Kidney epithelial cell (primary cell): ENCODE results near the gene GZMH. TPM values are rescaled to one million over a fixed set of nuclear protein-coding genes. Genes with fewer than 3 reads are reported as not detected.

Experiments used
- DNase-seq: peaks from one replicate; pipeline ENCODE4 v3.0.0-alpha.2; 2010; ENCODE audit warnings: low read depth
- H3K27me3 ChIP-seq: 2 replicates; pipeline ENCODE4 v1.6.0; 2011; ENCODE audit warnings: low read length; ENCODE audit not compliant: control insufficient read depth, insufficient read depth
- H3K36me3 ChIP-seq: 2 replicates; pipeline ENCODE4 v1.5.1; 2011; ENCODE audit warnings: low read length; ENCODE audit not compliant: control insufficient read depth, insufficient read depth
- H3K4me3 ChIP-seq: 2 replicates; pipeline ENCODE4 v1.5.1; 2011; ENCODE audit warnings: low read depth, mild to moderate bottlenecking, control low read depth, low read length
- total RNA-seq: library from RNA; depleted of rRNA; stranded (reverse); fragments of >200 nt; gene quantifications from 2 replicates; pipeline ENCODE4 v1.2.3, GENCODE V29; 2015
- TF ChIP-seq, protein P1 (sequence below): IDR thresholded peaks from 2 replicates; pipeline ENCODE4 v1.5.1; 2011; ENCODE audit warnings: mild to moderate bottlenecking, moderate library complexity, low read length, control low read depth, inconsistent platforms; ENCODE audit not compliant: insufficient read depth, poor library complexity, severe bottlenecking

Gene GZMH
- total RNA-seq, 1 donor from 2014 or later, result not detected

DNA sequence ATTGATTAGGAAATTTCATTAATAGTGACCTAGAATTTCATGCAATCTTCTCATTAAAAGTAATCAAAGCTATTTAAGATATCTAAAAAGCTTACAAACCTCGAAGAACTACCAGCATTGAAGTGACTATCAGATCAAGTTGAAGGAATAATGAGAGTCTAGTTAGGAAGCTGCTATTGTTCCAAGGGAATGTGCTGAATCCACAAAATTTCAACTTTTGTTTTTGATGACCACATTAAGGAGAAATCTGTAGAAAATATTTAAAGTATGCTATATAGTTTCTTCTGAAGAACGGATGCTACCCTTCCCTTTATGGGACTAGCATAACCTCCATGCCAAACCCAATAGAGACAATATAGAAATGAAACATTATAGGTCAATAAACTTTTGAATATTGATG, 30.9 kb downstream of the GZMH start:
- no peaks in the 10 kb centered on the region for H3K27me3 ChIP-seq
- H3K4me3 ChIP-seq, result no peak overlapping the region
- no peak for DNase-seq
- no peaks in the 10 kb centered on the region for H3K36me3 ChIP-seq
- TF ChIP-seq, protein P1, sequence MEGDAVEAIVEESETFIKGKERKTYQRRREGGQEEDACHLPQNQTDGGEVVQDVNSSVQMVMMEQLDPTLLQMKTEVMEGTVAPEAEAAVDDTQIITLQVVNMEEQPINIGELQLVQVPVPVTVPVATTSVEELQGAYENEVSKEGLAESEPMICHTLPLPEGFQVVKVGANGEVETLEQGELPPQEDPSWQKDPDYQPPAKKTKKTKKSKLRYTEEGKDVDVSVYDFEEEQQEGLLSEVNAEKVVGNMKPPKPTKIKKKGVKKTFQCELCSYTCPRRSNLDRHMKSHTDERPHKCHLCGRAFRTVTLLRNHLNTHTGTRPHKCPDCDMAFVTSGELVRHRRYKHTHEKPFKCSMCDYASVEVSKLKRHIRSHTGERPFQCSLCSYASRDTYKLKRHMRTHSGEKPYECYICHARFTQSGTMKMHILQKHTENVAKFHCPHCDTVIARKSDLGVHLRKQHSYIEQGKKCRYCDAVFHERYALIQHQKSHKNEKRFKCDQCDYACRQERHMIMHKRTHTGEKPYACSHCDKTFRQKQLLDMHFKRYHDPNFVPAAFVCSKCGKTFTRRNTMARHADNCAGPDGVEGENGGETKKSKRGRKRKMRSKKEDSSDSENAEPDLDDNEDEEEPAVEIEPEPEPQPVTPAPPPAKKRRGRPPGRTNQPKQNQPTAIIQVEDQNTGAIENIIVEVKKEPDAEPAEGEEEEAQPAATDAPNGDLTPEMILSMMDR, result no peak

DNA sequence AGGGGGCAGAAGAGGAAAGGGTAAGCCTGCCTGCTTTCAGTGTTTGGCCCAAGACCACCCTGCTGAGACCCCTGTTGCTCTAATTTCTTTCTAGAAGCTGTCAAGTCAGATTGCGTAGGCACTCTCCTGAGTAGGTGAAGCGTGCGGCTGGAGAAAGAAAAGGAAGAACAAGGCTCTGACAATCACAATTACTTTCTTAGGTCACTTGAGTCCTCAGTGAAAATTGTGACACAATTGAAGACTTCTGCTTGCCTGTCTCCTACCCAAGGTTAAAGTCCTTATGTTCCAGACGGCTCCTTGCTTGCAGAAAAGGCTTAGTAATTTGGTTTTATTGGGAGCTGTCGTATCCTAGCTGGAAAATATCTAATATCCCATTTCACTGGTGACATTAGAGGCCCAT, 32.7 kb downstream of the GZMH start:
- no peak for DNase-seq
- H3K4me3 ChIP-seq, result no peak overlapping the region
- no peaks in the 10 kb centered on the region for H3K27me3 ChIP-seq
- TF ChIP-seq, protein P1, result no peak
- no peaks in the 10 kb centered on the region for H3K36me3 ChIP-seq

DNA sequence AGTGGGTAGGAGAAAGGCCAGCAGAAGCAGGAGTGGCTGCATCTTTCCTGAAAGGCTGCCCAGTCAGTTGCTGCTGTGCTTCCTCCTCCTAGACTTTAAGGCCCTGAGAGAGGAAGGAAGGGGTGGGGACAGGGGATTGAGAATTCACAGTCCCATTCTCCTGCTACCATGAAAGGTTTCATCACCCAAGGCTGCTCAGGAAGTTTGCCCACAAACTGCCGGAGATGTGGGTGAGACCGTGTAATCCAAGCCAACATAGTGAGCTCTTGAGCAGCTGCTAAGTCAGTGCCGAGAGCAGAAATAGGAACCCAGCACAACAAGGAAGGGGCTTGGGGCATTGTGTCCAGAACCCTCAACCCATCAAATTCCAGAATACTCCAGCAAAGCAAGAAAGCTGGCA, 33.3 kb downstream of the GZMH start, which contains the start of gene CTSG:
Gene CTSG, minus strand, starts transcription at position 69 of the 400 bp plus-strand sequence. Its CDS starts 27 bp downstream, at position 42.
- TF ChIP-seq, protein P1, result no peak
- H3K4me3 ChIP-seq, result no peak within 1 kb of the TSS
- H3K27me3 ChIP-seq, result no peaks in the 10 kb centered on the region
- DNase-seq, result no peak
- no peaks in the 10 kb centered on the region for H3K36me3 ChIP-seq

DNA sequence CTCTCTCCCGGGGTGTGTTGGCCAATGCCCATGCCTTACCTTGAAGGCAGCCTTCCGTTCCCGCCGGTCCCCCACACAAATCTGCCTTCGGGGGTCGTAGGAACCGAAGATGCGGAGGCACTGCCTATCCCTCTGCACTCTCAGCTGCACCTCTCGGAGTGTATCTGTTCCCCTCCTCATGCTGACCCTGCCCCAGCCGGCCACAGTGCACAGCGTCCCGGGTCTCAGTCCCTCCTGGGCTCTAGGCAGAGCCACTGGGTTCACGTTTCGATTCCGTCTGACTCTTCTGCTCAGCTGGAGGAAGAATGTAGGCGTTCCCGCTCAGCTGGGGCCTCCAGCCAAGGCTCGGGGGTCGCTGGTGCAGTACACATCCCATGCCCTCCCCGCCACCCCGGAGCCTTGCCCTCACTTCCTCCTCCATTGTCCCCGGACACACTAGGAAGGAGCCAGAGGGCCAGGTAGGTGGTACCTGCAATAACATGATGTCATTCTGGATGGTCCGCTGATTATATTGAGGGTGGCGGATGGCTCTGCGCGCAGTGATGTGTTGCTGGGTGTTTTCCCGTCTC, 35.2 kb downstream of the GZMH start:
- TF ChIP-seq, protein P1, result no peak
- no peaks in the 10 kb centered on the region for H3K36me3 ChIP-seq
- no peak overlapping the region for H3K4me3 ChIP-seq
- DNase-seq, result no peak
- no peaks in the 10 kb centered on the region for H3K27me3 ChIP-seq

DNA sequence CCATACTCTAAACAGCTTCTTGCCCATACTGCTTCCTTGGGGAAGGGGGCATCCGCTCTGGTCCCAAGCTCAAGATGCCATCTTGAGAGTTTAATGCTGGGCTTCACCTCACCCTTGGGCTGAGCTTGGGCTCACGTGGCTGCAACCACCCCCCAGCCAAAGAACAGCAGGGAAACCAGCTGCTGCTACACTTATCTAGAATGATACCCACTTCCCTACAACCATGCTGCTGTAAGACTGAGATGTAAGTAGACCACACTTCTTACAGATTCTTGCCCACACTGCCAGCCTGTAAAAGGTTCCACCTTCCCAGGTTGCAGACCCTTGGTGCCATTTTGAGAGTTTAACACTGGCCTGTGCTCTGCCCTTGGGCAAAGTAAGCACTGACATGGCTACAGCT, 43.2 kb downstream of the GZMH start:
- H3K36me3 ChIP-seq, result no peaks in the 10 kb centered on the region
- H3K4me3 ChIP-seq, result no peak overlapping the region
- H3K27me3 ChIP-seq, result no peaks in the 10 kb centered on the region
- DNase-seq, result no peak
- TF ChIP-seq, protein P1, result no peak

DNA sequence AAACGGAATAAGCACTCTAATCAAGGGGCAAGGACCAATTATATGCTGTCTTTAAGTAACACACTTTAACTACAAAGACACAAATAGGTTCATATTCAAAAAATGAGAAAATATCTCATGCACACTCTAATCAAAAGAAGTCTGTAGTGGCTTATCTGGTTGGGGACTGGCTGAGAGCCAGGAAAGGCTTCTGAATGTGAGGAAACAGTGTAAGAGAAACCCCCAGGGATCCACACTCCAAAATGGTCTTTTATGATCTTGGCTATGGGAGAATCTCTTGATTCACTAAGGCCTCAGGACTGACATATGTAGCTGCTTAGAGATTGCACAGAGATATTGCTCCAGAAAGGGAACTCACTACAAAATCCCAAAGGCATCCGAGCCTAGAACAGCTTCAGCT, 43.7 kb downstream of the GZMH start:
- Histone ChIP-seq H3K36me3 (no peaks in the 10 kb centered on the region), H3K27me3 (no peaks in the 10 kb centered on the region), H3K4me3 (no peak overlapping the region)
- TF ChIP-seq, protein P1, result no peak
- DNase-seq, result no peak
